Activated T-cell treated with anti-CD3 and anti-CD28 coated beads, Interleukin-2, amount 50 U/mL, for 24 hours (primary cell): ENCODE results near the gene DYNLT1.
"Not testable (repeated sequence)": the region's sequence is repeated elsewhere in the genome, so short reads cannot be mapped to it uniquely, and the experiment has no call there.

Experiments used
- DNase-seq: peaks from one replicate; pipeline ENCODE4 v3.0.0-alpha.2; 2020
- H3K27ac Mint-ChIP-seq: 2 replicates; pipeline ENCODE4 v1.8.0; 2020; ENCODE audit warnings: mild to moderate bottlenecking, mixed read lengths
- H3K27me3 Mint-ChIP-seq: 2 replicates; pipeline ENCODE4 v1.8.0; 2020; ENCODE audit warnings: mixed read lengths
- H3K36me3 Mint-ChIP-seq: 2 replicates; pipeline ENCODE4 v1.8.0; 2020; ENCODE audit warnings: low read depth, mixed read lengths
- H3K4me1 Mint-ChIP-seq: 2 replicates; pipeline ENCODE4 v1.8.0; 2020; ENCODE audit warnings: low read depth, mixed read lengths
- H3K4me3 Mint-ChIP-seq: 2 replicates; pipeline ENCODE4 v1.8.0; 2020; ENCODE audit warnings: mild to moderate bottlenecking, moderate library complexity, mixed read lengths
- H3K9me3 Mint-ChIP-seq: 2 replicates; pipeline ENCODE4 v1.8.0; 2020; ENCODE audit warnings: mixed read lengths

Gene DYNLT1

GRCh38 chr6:158610319-158610968 lies 34.1 kb downstream of the DYNLT1 start:
- no peaks in the 10 kb centered on the region for H3K9me3 Mint-ChIP-seq
- H3K27ac Mint-ChIP-seq: no peak overlapping the region
- no peak for DNase-seq
- H3K4me3 Mint-ChIP-seq: no peak overlapping the region
- no peaks in the 10 kb centered on the region for H3K4me1 Mint-ChIP-seq
- no peaks in the 10 kb centered on the region for H3K27me3 Mint-ChIP-seq
- H3K36me3 Mint-ChIP-seq: peaks cover 96% of the 10 kb centered on the region

DNA sequence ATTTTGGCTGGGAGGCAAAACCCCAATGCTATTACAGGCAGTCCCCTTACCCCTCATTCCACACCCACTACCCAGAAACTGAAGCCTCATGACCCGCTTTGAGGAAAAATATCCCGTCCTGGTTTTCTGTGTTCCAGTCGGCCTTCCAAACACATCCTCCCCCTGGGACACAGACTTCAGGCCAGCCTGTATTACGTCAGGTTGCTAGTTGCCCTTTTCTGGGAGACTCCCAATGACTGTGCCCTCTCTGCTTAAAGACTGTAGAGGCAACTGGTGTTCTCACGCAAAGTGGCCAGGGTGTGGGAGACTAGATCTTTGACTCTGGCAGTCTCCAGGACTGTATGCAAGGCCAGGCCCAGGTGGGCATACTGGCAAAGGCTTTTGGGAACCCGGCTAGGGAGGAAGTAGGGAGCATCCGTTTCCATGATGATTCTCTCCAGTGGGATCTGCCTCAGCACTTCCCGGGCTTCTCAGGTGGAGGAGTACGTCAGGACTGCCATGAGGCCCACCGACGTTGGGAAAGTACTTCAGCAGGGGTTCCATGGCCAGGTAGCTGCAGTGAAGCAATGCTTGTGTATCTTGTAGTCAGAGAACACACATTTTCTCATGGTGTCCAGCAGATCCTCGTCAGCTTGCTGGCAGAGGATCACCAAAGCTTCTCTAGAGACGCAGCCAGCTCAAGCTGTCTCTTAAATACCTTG lies 34.9 kb downstream of the DYNLT1 start:
- no peaks in the 10 kb centered on the region for H3K27me3 Mint-ChIP-seq
- H3K4me3 Mint-ChIP-seq: no peak overlapping the region
- peaks cover 1% of the 10 kb centered on the region for H3K4me1 Mint-ChIP-seq
- H3K36me3 Mint-ChIP-seq: peaks cover 95% of the 10 kb centered on the region
- no peak for DNase-seq
- no peaks in the 10 kb centered on the region for H3K9me3 Mint-ChIP-seq
- no peak overlapping the region for H3K27ac Mint-ChIP-seq

DNA sequence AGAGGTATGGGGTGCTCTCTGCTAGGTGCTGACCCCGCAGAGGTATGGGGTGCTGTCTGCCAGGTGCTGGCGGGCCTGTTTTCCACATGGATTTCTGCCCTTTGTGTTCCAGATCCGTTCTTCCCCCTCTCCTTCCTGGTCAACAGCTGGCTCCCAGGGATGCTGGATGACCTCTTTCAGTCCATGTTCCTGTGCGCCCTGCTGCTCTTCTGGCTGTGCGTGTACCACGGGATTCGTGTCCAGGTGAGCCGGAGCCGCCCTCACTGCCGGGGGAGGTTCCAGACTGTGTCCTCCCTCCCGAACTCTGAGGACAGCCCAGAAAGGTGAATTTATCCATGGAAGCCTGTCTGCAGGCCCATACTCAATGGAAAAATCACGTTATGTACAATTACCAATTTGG lies 36.3 kb downstream of the DYNLT1 start:
- no peak overlapping the region for H3K4me3 Mint-ChIP-seq
- H3K27ac Mint-ChIP-seq: no peak overlapping the region
- no peaks in the 10 kb centered on the region for H3K27me3 Mint-ChIP-seq
- no peaks in the 10 kb centered on the region for H3K9me3 Mint-ChIP-seq
- no peak for DNase-seq
- H3K4me1 Mint-ChIP-seq: peaks cover 1% of the 10 kb centered on the region
- peaks cover 96% of the 10 kb centered on the region for H3K36me3 Mint-ChIP-seq

DNA sequence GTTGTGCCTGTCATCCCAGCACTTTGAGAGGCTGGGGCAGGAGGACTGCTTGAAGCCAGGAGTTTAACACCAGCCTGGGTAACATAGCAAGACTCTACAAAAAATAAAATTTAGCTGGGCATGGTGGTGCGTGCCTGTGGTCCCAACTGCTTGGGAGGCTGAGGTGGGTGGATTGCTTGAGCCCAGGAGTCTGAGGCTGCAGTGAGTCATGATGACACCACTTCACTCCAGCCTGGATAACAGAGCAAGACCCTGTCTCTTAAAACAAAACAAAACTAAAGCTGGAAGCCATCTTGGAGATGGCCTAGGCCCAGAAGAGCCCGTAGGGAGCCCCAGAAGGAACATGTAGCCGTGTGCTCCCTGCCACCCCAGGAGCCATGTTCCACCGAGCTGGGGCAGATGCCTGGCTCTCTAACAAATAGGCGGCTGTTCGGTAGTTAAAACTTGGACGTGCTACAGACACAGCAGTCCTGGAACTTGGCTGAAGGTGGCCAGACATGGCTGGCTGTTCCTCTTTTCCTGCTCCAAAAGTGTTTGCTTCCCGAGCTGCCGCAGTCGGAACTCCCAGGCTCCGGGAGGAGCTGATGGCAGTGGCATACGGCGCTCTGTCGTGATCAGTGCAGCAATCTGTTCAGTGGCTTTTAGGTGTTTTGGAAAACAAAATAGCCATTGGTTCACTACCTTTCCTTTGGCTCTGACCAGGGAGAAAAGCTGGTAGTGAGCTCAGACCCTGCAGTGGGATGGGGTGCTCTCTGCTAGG lies 37.0 kb downstream of the DYNLT1 start:
- no peak overlapping the region for H3K27ac Mint-ChIP-seq
- no peak overlapping the region for H3K4me3 Mint-ChIP-seq
- H3K36me3 Mint-ChIP-seq: peaks cover 96% of the 10 kb centered on the region
- H3K27me3 Mint-ChIP-seq: no peaks in the 10 kb centered on the region
- peaks cover 1% of the 10 kb centered on the region for H3K4me1 Mint-ChIP-seq
- DNase-seq: no peak
- H3K9me3 Mint-ChIP-seq: no peaks in the 10 kb centered on the region

GRCh38 chr6:158606935-158607334 lies 37.6 kb downstream of the DYNLT1 start:
- Mint-ChIP-seq H3K27me3 (no peaks in the 10 kb centered on the region), H3K4me3 (no peak overlapping the region), H3K27ac (no peak overlapping the region), H3K36me3 (peaks cover 96% of the 10 kb centered on the region), H3K9me3 (no peaks in the 10 kb centered on the region), H3K4me1 (peaks cover 1% of the 10 kb centered on the region)
- no peak for DNase-seq

- H3K27me3 Mint-ChIP-seq, H3K4me3 Mint-ChIP-seq, H3K9me3 Mint-ChIP-seq, DNase-seq, H3K4me1 Mint-ChIP-seq: not testable (repeated sequence)
- Mint-ChIP-seq H3K27ac (peak overlapping the region; percentile 75), H3K36me3 (peaks cover 95% of the 10 kb centered on the region)
Observed at GRCh38 chr6:158606011-158606410, 38.5 kb downstream of the DYNLT1 start.

GRCh38 chr6:158605266-158605878 lies 39.2 kb downstream of the DYNLT1 start:
- Mint-ChIP-seq H3K36me3 (peaks cover 95% of the 10 kb centered on the region), H3K4me3 (no peak overlapping the region), H3K9me3 (no peaks in the 10 kb centered on the region), H3K27me3 (no peaks in the 10 kb centered on the region), H3K4me1 (peaks cover 1% of the 10 kb centered on the region), H3K27ac (peak overlapping the region; percentile 75)
- DNase-seq: peak; percentile 53

- DNase-seq: no peak
Observed at GRCh38 chr6:158604048-158604406, 40.5 kb downstream of the DYNLT1 start.

DNA sequence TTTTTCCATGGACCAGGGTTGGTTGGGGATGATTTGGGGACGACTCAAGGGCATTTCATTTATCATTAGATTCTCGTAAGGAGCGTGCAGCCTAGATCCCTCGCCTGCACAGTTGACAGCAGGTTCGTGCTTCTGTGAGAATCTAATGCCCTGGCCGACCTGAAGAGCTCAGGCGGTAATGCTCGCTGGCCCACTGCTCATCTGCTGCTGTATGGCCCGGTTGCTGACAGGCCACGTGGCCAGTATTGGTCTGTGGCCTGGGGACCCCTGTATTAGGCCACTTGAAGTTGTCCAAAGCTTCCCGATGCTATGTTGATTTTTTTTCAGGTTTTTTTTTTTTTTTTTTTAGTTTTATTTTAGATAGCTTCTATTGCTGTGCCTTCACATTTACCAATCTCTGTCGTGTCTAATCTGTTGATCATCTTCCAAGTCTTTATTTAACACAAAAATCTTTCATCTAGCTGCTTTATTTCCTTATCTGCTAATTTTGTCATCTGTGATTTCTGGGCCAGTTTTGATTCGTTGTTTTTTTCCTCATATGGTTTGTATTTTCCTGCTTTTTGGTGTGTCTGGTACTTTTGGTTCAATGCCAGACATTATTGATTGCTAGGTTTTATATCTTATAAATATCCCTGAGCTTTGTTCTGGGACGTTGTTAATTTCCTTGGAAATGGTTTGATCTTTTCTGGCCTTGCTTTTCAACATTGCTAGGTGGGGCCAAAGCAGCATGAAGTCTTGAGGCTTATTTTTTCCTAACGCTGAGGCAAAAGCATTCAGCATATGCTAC lies 41.1 kb downstream of the DYNLT1 start:
- H3K4me1 Mint-ChIP-seq: peaks cover 3% of the 10 kb centered on the region
- H3K27me3 Mint-ChIP-seq: no peaks in the 10 kb centered on the region
- H3K27ac Mint-ChIP-seq: no peak overlapping the region
- peaks cover 91% of the 10 kb centered on the region for H3K36me3 Mint-ChIP-seq
- no peaks in the 10 kb centered on the region for H3K9me3 Mint-ChIP-seq
- no peak for DNase-seq
- no peak overlapping the region for H3K4me3 Mint-ChIP-seq

More at GRCh38 chr6:158604048-158604406, 40.5 kb downstream of the DYNLT1 start:
- H3K9me3 Mint-ChIP-seq: no peaks in the 10 kb centered on the region
- H3K4me1 Mint-ChIP-seq: peaks cover 3% of the 10 kb centered on the region
- no peak overlapping the region for H3K4me3 Mint-ChIP-seq
- H3K36me3 Mint-ChIP-seq: peaks cover 93% of the 10 kb centered on the region
- H3K27ac Mint-ChIP-seq: peak overlapping the region; percentile 65
- no peaks in the 10 kb centered on the region for H3K27me3 Mint-ChIP-seq

DNA sequence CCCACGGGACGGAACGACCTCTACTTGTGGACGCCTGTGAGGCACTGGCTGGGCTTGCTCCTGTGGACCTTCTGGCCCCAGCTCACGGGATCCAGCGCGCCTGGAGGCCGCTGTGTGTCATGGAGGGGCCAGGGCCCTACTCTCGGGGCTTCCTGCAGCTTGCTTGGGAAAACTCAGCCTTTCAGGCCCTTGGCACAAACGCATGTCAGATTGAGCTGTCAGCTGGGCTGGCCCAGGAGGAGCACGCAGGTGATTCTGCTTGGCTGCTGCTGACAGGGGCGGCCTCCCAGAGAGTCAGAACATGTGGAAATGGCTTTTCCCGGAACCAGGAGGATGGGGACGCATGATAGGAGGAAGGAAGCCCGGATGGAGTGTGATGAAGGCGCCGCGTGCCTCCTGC lies 44.9 kb downstream of the DYNLT1 start:
- Mint-ChIP-seq H3K9me3 (no peaks in the 10 kb centered on the region), H3K27ac (no peak overlapping the region), H3K36me3 (peaks cover 90% of the 10 kb centered on the region), H3K4me1 (peaks cover 2% of the 10 kb centered on the region), H3K4me3 (no peak overlapping the region), H3K27me3 (no peaks in the 10 kb centered on the region)
- no peak for DNase-seq

- Mint-ChIP-seq H3K4me3 (no peak overlapping the region), H3K36me3 (peaks cover 91% of the 10 kb centered on the region), H3K4me1 (peaks cover 2% of the 10 kb centered on the region)
Observed at GRCh38 chr6:158597565-158597964, 47.0 kb downstream of the DYNLT1 start.

DNA sequence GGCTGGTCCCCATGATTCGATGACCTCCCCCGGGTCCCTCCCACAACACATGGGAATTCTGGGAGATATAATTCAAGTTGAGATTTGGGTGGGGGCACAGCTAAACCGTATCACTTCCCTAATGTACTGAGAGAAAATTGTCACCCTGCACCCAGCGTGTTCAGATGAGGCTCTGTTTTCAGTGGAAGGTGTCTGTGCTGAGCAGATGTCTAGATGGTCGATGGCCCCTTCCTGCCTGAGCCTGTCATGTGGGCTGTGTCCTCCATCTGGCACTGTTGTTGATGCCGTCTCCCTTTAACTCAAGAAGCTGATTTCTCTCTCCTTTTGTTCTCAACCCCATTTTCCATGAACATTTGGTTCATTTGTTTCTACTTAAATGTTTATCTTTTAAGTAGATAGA lies 47.7 kb downstream of the DYNLT1 start:
- DNase-seq: no peak
- Mint-ChIP-seq H3K4me3 (no peak overlapping the region), H3K9me3 (no peaks in the 10 kb centered on the region), H3K36me3 (peaks cover 91% of the 10 kb centered on the region), H3K4me1 (peaks cover 2% of the 10 kb centered on the region), H3K27ac (peak overlapping the region; percentile 9), H3K27me3 (no peaks in the 10 kb centered on the region)

More at GRCh38 chr6:158597565-158597964, 47.0 kb downstream of the DYNLT1 start:
- Mint-ChIP-seq H3K27ac (peak overlapping the region; percentile 12), H3K27me3 (no peaks in the 10 kb centered on the region), H3K9me3 (no peaks in the 10 kb centered on the region)
- DNase-seq: no peak

DNA sequence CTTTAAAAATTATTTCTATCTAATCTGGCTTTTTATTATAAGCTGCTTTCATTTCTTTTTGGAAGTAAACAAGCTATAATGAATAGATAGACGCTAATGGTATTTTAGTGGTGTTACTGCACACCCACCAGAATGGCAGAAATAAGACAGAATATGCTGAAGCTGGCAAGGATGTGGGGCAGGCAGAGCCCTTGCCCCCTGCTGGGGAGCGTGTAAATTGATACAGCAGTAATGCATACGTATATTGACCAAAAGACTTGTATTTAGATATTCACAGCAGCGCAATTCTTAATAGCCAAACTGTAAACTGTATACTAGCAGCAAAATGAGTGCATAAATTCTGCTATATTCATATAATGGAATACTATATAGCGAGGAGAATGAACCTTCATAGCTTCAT lies 49.3 kb downstream of the DYNLT1 start:
- peaks cover 4% of the 10 kb centered on the region for H3K4me1 Mint-ChIP-seq
- H3K9me3 Mint-ChIP-seq: no peaks in the 10 kb centered on the region
- no peak overlapping the region for H3K27ac Mint-ChIP-seq
- H3K4me3 Mint-ChIP-seq: no peak overlapping the region
- DNase-seq: no peak
- peaks cover 94% of the 10 kb centered on the region for H3K36me3 Mint-ChIP-seq
- H3K27me3 Mint-ChIP-seq: no peaks in the 10 kb centered on the region

DNA sequence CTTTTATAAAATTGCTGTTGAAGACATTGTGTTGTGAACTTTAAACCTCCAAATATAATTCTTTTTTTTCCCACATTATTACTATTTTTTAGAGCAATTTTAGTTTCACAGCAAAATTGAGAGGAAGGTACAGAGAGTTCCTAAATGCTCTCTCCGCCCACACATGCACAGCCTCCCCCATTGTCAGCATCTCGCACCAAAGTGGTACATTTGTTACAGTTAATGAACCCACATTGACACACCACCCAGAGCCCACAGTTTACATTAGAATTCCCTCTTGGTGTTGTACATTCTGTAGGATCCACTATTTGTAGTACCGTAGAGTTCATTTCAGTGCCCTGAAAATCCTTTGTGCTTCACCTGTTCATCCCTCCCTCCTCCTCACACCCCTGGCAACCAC lies 50.9 kb downstream of the DYNLT1 start:
- Mint-ChIP-seq H3K36me3 (peaks cover 95% of the 10 kb centered on the region), H3K4me3 (no peak overlapping the region)

More for the DNA sequence above, 50.9 kb downstream of the DYNLT1 start:
- H3K4me1 Mint-ChIP-seq: peaks cover 2% of the 10 kb centered on the region
- no peak overlapping the region for H3K27ac Mint-ChIP-seq
- no peaks in the 10 kb centered on the region for H3K9me3 Mint-ChIP-seq
- H3K27me3 Mint-ChIP-seq: no peaks in the 10 kb centered on the region
- no peak for DNase-seq
